Ectodermal cell (in vitro differentiated cells): Measurements from ENCODE around the gene A4GALT.

ENCODE experiments used
- H3K27ac ChIP-seq: 2 replicates; pipeline ENCODE4 v1.7.0; 2013; ENCODE audit warnings: mild to moderate bottlenecking, low read depth, low read length; ENCODE audit not compliant: insufficient read depth, poor library complexity, severe bottlenecking
- H3K27me3 ChIP-seq: 2 replicates; pipeline ENCODE4 v1.7.0; 2013; ENCODE audit warnings: mild to moderate bottlenecking, low read length; ENCODE audit not compliant: insufficient read depth, control insufficient read depth, poor library complexity, severe bottlenecking
- H3K36me3 ChIP-seq: one replicate; pipeline ENCODE4 v1.7.0; 2013; ENCODE audit warnings: low read length; ENCODE audit not compliant: control insufficient read depth, insufficient read depth
- H3K4me1 ChIP-seq: one replicate; pipeline ENCODE4 v1.7.0; 2013; ENCODE audit warnings: low read length; ENCODE audit not compliant: control insufficient read depth, insufficient read depth
- H3K4me3 ChIP-seq: 2 replicates; pipeline ENCODE4 v1.7.0; 2013; ENCODE audit warnings: low read depth, low read length, control low read depth; ENCODE audit not compliant: insufficient read depth
- H3K9me3 ChIP-seq: 2 replicates; pipeline ENCODE4 v1.7.0; 2013; ENCODE audit warnings: mild to moderate bottlenecking, low read length, moderate library complexity; ENCODE audit not compliant: control insufficient read depth
- WGBS, 2 experiments: methylation state at CpG; one replicate each; pipeline ENCODE4 v1.1.7; 2013; ENCODE audit warnings: missing lambda C conversion rate in 2 of 2; 5-methylcytosine and 5-hydroxymethylcytosine counted together

Gene A4GALT

GRCh38 chr22:42649246-42650099 is 71.2 kb downstream of the A4GALT start, which contains the start of gene CYB5R3:
Gene CYB5R3, minus strand, starts transcription at chr22:42649392. Its CDS starts 77 bp downstream, at chr22:42649315.
- no peaks in the 10 kb centered on the region for H3K27me3 ChIP-seq
- H3K36me3 ChIP-seq, result no peaks in the 10 kb centered on the region
- H3K4me3 ChIP-seq, result peak within 1 kb of the TSS; percentile 67
- no peaks in the 10 kb centered on the region for H3K9me3 ChIP-seq
- peak within 1 kb of the TSS; percentile 74 for H3K27ac ChIP-seq
- peaks cover 19% of the 10 kb centered on the region for H3K4me1 ChIP-seq
- WGBS, 2 experiments, result 10 to 12% methylated on average over 80 to 81 of the region's 81 CpGs

- Histone ChIP-seq H3K36me3 (no peaks in the 10 kb centered on the region), H3K27ac (no peak overlapping the region), H3K9me3 (no peaks in the 10 kb centered on the region), H3K27me3 (no peaks in the 10 kb centered on the region), H3K4me3 (peak overlapping the region; percentile 67), H3K4me1 (peaks cover 24% of the 10 kb centered on the region)
- WGBS, 2 experiments, result 7 to 9% methylated on average over 48 to 49 of the region's 49 CpGs
Measured at GRCh38 chr22:42648368-42649245, 72.1 kb downstream of the A4GALT start.

- H3K4me3 ChIP-seq, result peak overlapping the region; percentile 67
- H3K36me3 ChIP-seq, result no peaks in the 10 kb centered on the region
- H3K4me1 ChIP-seq, result peaks cover 29% of the 10 kb centered on the region
- no peaks in the 10 kb centered on the region for H3K27me3 ChIP-seq
- H3K27ac ChIP-seq, result no peak overlapping the region
- H3K9me3 ChIP-seq, result no peaks in the 10 kb centered on the region
- WGBS, 2 experiments, result 90 to 93% methylated on average over 4 of the region's 4 CpGs
Measured at GRCh38 chr22:42648017-42648367, 72.7 kb downstream of the A4GALT start.

- 90 to 91% methylated on average over 16 of the region's 16 CpGs for WGBS, 2 experiments
- H3K9me3 ChIP-seq, result no peaks in the 10 kb centered on the region
- H3K27me3 ChIP-seq, result no peaks in the 10 kb centered on the region
- peaks cover 29% of the 10 kb centered on the region for H3K4me1 ChIP-seq
- H3K27ac ChIP-seq, result no peak overlapping the region
- no peak overlapping the region for H3K4me3 ChIP-seq
- H3K36me3 ChIP-seq, result no peaks in the 10 kb centered on the region
Measured at GRCh38 chr22:42646569-42647525, 73.8 kb downstream of the A4GALT start.

- no peak overlapping the region for H3K4me3 ChIP-seq
- H3K27ac ChIP-seq, result no peak overlapping the region
- whole genome bisulfite sequencing, 2 experiments, result 92 to 94% methylated on average over 13 of the region's 13 CpGs
- no peaks in the 10 kb centered on the region for H3K9me3 ChIP-seq
- H3K27me3 ChIP-seq, result no peaks in the 10 kb centered on the region
- H3K36me3 ChIP-seq, result no peaks in the 10 kb centered on the region
- peaks cover 29% of the 10 kb centered on the region for H3K4me1 ChIP-seq
Measured at GRCh38 chr22:42645938-42646568, 74.6 kb downstream of the A4GALT start.

- Histone ChIP-seq H3K36me3 (no peaks in the 10 kb centered on the region), H3K4me3 (no peak overlapping the region), H3K9me3 (no peaks in the 10 kb centered on the region), H3K4me1 (peaks cover 29% of the 10 kb centered on the region), H3K27me3 (no peaks in the 10 kb centered on the region), H3K27ac (no peak overlapping the region)
- 82% methylated on average over 19 of the region's 19 CpGs for WGBS, 2 experiments
Measured at GRCh38 chr22:42645341-42645937, 75.2 kb downstream of the A4GALT start.

GRCh38 chr22:42644422-42645340 is 76.0 kb downstream of the A4GALT start:
- no peaks in the 10 kb centered on the region for H3K9me3 ChIP-seq
- H3K36me3 ChIP-seq, result no peaks in the 10 kb centered on the region
- peaks cover 29% of the 10 kb centered on the region for H3K4me1 ChIP-seq
- H3K4me3 ChIP-seq, result no peak overlapping the region
- no peaks in the 10 kb centered on the region for H3K27me3 ChIP-seq
- WGBS, 2 experiments, result 73 to 74% methylated on average over 21 to 22 of the region's 22 CpGs
- no peak overlapping the region for H3K27ac ChIP-seq

- Histone ChIP-seq H3K36me3 (no peaks in the 10 kb centered on the region), H3K4me3 (no peak overlapping the region), H3K27me3 (no peaks in the 10 kb centered on the region), H3K4me1 (peaks cover 29% of the 10 kb centered on the region), H3K27ac (no peak overlapping the region), H3K9me3 (no peaks in the 10 kb centered on the region)
- 95 to 96% methylated on average over 14 of the region's 14 CpGs for WGBS, 2 experiments
Measured at GRCh38 chr22:42643634-42644421, 76.8 kb downstream of the A4GALT start.
